Psoas muscle (tissue), 8 donors: ENCODE measurements around the gene MEIS2. TPM values are rescaled to one million over a fixed set of nuclear protein-coding genes. Genes with fewer than 3 reads are reported as not detected.

ENCODE experiments used
- ATAC-seq, 4 donors: fragments of 200-7000 bp; cut with Tn5 transposase; one replicate each; pipeline ENCODE4 v1.9.1; 2020; ENCODE audit warnings: moderate library complexity in 3 of 4, mild to moderate bottlenecking in 2 of 4
- DNase-seq, 2 donors: peaks; one replicate each; pipeline ENCODE4 v3.0.0-alpha.2; 2020
- H3K27ac ChIP-seq: fragments of 200-600 bp; one replicate; pipeline ENCODE4 v1.8.0; 2022
- H3K27me3 ChIP-seq, 3 donors: fragments of 200-600 bp in 1 of 3; one replicate each; pipeline versions ENCODE4 v1.6.1 to v1.8.0; 2013 to 2022; ENCODE audit warnings: low read length in 2 of 3, mild to moderate bottlenecking in 2 of 3, moderate library complexity in 1 of 3; ENCODE audit not compliant: insufficient read depth in 3 of 3
- H3K36me3 ChIP-seq, 2 donors: fragments of 200-600 bp in 1 of 2; one replicate each; pipeline versions ENCODE4 v1.6.1 to v1.8.0; 2013 to 2022; ENCODE audit warnings: low read depth in 1 of 2, mild to moderate bottlenecking in 1 of 2, moderate library complexity in 1 of 2; ENCODE audit not compliant: insufficient read depth in 1 of 2
- H3K4me1 ChIP-seq: fragments of 200-600 bp; one replicate; pipeline ENCODE4 v1.8.0; 2022
- H3K4me3 ChIP-seq: fragments of 200-600 bp; one replicate; pipeline ENCODE4 v1.8.0; 2022; ENCODE audit warnings: mild to moderate bottlenecking
- H3K9me3 ChIP-seq: fragments of 200-600 bp; one replicate; pipeline ENCODE4 v1.8.0; 2022
- WGBS, 3 donors: extraction: QIAGEN DNeasy Blood & Tissue Kit; methylation state at CpG; one replicate each; pipeline versions ENCODE4 v1.1.6 to v1.1.7; 2013; 5-methylcytosine and 5-hydroxymethylcytosine counted together
- intact Hi-C, 2 donors: fragments of 100-400 bp; cut with DNase I; formaldehyde crosslinking; loops; one replicate each; pipeline versions ENCODE4 v1.11.0 to v1.14.2; 2022
- polyA plus RNA-seq, 3 donors: library from polyadenylated mRNA; stranded (reverse); fragments of 200-250 nt; gene quantifications; one replicate each; pipeline ENCODE4 v1.2.3, GENCODE V29; 2013
- total RNA-seq, 4 donors: library from RNA; stranded (reverse); fragmentation: NEBNext Ultra II Directional in 2 of 4; extraction: Animal tissue kit (Norgen Biotek cat#: 25700) in 2 of 4; gene quantifications; one replicate each; pipeline versions ENCODE4 v1.2.1 to v1.2.4, GENCODE V29; 2021 to 2023
- TF ChIP-seq, protein P1 (sequence below): fragments of 200-600 bp; IDR thresholded peaks from one replicate; pipeline ENCODE4 v1.8.0; 2022; ENCODE audit warnings: antibody characterized with exemption
- donor health status: healthy with polysubstance abuse.
- donor health status: DM: no; HTN: no; CAD: no; lungs with moderate emphysema.
- donor health status: Bipolar disorder and iron deficiency.
- donor health status: healthy.
- donor health status: DM: yes; HTN: yes; CAD: no.
- donor health status: DM: no; HTN: no; CAD: no.
- donor health status: DM: no; HTN: no; CAD: no.
- donor health status: DM: yes; HTN: yes; CAD: no.

The MEIS2 gene
- total and polyA plus RNA-seq, 7 donors, result 0.42 to 24.3 (median 1.9) TPM

DNA sequence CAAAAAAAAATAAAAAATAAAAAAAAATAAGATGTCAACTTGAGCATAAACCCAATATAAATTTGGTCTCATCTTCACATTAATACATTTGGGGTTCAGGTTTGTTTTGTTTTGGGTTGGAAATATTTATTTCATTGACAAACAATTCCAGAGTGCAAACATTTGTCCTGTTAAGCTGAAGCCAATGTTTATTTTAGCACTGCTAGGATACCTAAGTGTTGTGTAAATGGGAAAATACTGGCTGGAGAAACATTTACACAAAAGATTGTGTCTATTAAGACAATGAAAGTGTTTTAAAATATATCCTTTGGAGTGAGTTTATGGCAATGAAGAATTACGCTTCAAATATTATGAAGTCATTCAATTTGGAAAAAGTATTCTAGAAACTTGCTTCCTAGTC lies 91.1 kb downstream of the MEIS2 start:
- Histone ChIP-seq H3K27me3 (peaks cover 0 to 2% (median 0%) of the 10 kb centered on the region in 3 donors), H3K36me3 (no peaks in the 10 kb centered on the region), H3K27ac (no peak overlapping the region), H3K4me1 (no peaks in the 10 kb centered on the region), H3K9me3 (no peaks in the 10 kb centered on the region), H3K4me3 (no peak overlapping the region)
- TF ChIP-seq, protein P1, sequence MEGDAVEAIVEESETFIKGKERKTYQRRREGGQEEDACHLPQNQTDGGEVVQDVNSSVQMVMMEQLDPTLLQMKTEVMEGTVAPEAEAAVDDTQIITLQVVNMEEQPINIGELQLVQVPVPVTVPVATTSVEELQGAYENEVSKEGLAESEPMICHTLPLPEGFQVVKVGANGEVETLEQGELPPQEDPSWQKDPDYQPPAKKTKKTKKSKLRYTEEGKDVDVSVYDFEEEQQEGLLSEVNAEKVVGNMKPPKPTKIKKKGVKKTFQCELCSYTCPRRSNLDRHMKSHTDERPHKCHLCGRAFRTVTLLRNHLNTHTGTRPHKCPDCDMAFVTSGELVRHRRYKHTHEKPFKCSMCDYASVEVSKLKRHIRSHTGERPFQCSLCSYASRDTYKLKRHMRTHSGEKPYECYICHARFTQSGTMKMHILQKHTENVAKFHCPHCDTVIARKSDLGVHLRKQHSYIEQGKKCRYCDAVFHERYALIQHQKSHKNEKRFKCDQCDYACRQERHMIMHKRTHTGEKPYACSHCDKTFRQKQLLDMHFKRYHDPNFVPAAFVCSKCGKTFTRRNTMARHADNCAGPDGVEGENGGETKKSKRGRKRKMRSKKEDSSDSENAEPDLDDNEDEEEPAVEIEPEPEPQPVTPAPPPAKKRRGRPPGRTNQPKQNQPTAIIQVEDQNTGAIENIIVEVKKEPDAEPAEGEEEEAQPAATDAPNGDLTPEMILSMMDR, result no peak
- intact Hi-C loops, result no loop called here
- 96 to 99% (median 98%) methylated on average over 1 of the region's 1 CpG for WGBS, 3 donors
- ATAC-seq, result no peak
- DNase-seq, result no peak

DNA sequence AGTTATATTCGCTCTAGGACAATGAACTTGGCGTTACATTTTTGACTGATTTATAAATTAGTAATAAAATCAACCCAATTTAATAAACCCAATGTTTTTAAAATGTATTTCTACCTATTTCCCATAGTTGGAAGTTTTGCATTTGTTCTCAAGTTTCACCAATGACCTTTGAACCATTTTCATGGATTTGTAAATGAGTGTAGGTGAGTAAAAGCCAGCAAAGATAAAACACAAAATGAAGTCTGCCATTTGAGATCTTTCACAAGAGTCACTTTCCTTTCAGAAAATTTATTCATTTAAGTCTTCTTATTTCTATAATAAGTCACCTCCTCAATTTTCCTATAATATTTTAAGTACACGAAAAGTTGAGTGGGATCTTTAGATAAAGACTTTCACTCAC lies 92.1 kb downstream of the MEIS2 start:
- no peak for ATAC-seq
- TF ChIP-seq, protein P1, result no peak
- Histone ChIP-seq H3K4me1 (no peaks in the 10 kb centered on the region), H3K9me3 (no peaks in the 10 kb centered on the region), H3K27me3 (peaks cover 0 to 2% (median 0%) of the 10 kb centered on the region in 3 donors), H3K27ac (no peak overlapping the region), H3K36me3 (no peaks in the 10 kb centered on the region), H3K4me3 (no peak overlapping the region)
- no peak for DNase-seq
- WGBS, 3 donors, result 88 to 90% (median 90%) methylated on average over 3 of the region's 3 CpGs
- intact Hi-C loops, result no loop called here

DNA sequence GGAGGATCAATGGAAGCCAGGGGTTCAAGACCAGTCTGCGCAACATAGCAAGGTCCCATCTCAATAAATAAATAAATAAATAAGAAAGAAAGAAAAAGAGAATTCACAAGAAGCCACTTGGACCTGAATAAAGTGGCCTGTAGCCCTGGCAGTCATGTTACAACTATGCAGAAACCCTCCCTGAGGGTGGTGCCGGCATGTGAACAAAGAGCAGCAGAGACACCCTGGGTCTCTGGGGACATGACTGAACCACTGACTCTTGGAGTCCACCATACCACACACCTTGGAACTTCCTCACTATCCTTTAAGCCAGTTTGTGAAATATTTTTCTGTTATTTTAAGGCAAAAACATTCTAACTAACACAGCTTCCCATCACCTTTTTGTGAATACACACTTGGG lies 93.0 kb downstream of the MEIS2 start:
- intact Hi-C loops, result no loop called here
- WGBS, 3 donors, result 93 to 97% (median 94%) methylated on average over 2 of the region's 2 CpGs
- Histone ChIP-seq H3K9me3 (no peaks in the 10 kb centered on the region), H3K4me3 (no peak overlapping the region), H3K36me3 (no peaks in the 10 kb centered on the region), H3K27me3 (no peaks in the 10 kb centered on the region), H3K4me1 (no peaks in the 10 kb centered on the region), H3K27ac (no peak overlapping the region)
- no peak for DNase-seq
- TF ChIP-seq, protein P1, result no peak
- ATAC-seq, result no peak

DNA sequence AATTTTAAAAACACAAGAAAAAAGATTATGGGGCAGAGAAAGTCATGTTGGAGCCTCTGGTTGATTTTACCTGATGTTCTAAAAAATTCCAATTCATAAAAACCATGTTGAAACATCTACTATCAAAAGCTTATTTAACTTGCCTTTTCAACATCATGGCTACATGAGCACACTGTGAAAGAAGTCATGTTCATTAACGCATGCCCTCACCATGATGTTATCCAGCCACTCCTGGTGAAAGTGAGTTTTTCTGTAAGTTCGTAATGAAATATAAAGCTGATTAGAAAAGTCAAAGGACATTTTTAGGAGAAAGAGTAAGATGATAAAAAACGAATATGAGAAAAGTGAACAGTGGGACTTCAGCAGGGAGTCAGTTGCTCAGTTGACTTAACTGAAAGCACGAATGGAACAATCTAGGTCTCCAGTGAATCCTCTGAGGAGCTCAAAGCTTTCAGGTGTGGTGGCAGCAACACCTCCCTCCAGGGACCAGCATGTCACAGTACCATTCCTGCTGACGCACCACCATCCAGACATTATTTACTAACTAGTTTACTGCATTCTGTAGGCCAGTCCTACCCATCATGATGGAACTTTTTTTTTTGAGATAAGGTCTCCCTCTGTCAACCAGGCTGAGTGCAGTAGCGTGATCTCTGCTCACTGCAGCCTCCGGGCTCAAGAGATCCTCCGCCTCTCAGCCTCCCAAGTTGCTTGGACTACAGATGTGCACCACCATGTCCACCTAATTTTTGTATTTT lies 95.2 kb downstream of the MEIS2 start:
- intact Hi-C loops, result no loop called here
- whole genome bisulfite sequencing, 3 donors, result 78 to 83% (median 81%) methylated on average over 8 of the region's 8 CpGs
- ATAC-seq, result no peak

More for the DNA sequence above, 95.2 kb downstream of the MEIS2 start:
- Histone ChIP-seq H3K4me3 (no peak overlapping the region), H3K36me3 (no peaks in the 10 kb centered on the region), H3K27me3 (no peaks in the 10 kb centered on the region), H3K4me1 (no peaks in the 10 kb centered on the region), H3K9me3 (no peaks in the 10 kb centered on the region), H3K27ac (no peak overlapping the region)
- TF ChIP-seq, protein P1, result no peak
- DNase-seq, result no peak
